Measurements from ENCODE around the gene PTCHD1. TPM values are rescaled to one million over a fixed set of nuclear protein-coding genes. Genes with fewer than 3 reads are reported as not detected.

PTCHD1 gene
- total RNA-seq, 1 donor from 2014 or later = 1.3 TPM

DNA sequence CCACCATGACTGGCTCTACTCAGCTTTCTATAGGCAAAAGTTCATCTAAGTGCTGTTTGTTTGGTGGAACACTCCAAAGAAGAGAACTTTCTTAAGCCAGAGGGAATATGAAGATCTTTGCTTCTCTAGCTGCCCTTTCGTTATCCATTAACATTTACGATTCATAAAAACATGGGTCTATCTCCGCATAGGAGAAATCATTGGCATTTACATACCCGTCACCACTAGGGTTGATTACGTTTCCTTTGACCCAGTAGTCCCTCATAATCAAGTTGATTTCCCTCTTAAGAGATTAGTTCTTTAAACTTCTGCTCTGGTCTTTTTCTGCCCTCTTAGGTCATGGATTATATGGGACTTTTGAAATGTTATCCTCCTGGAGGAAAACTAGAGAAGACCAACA, 57.5 kb downstream of the PTCHD1 start:
- H3K4me1 Mint-ChIP-seq (ENCODE audit: low read depth, unreplicated experiment) = peaks cover 2% of the 10 kb centered on the region
- H3K27ac Mint-ChIP-seq (ENCODE audit: unreplicated experiment) = no peak overlapping the region
- H3K36me3 Mint-ChIP-seq (ENCODE audit: unreplicated experiment) = no peaks in the 10 kb centered on the region
- H3K4me3 Mint-ChIP-seq (ENCODE audit: unreplicated experiment) = no peak overlapping the region
- H3K9me3 Mint-ChIP-seq (ENCODE audit: unreplicated experiment) = peaks cover 2% of the 10 kb centered on the region
- no peak for DNase-seq
- H3K27me3 Mint-ChIP-seq (ENCODE audit: unreplicated experiment) = peaks cover 2% of the 10 kb centered on the region
- TF ChIP-seq, protein P1, sequence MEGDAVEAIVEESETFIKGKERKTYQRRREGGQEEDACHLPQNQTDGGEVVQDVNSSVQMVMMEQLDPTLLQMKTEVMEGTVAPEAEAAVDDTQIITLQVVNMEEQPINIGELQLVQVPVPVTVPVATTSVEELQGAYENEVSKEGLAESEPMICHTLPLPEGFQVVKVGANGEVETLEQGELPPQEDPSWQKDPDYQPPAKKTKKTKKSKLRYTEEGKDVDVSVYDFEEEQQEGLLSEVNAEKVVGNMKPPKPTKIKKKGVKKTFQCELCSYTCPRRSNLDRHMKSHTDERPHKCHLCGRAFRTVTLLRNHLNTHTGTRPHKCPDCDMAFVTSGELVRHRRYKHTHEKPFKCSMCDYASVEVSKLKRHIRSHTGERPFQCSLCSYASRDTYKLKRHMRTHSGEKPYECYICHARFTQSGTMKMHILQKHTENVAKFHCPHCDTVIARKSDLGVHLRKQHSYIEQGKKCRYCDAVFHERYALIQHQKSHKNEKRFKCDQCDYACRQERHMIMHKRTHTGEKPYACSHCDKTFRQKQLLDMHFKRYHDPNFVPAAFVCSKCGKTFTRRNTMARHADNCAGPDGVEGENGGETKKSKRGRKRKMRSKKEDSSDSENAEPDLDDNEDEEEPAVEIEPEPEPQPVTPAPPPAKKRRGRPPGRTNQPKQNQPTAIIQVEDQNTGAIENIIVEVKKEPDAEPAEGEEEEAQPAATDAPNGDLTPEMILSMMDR (IDR thresholded peaks at IDR 0.05; ENCODE audit: partially characterized antibody, unreplicated experiment) = no peak

DNA sequence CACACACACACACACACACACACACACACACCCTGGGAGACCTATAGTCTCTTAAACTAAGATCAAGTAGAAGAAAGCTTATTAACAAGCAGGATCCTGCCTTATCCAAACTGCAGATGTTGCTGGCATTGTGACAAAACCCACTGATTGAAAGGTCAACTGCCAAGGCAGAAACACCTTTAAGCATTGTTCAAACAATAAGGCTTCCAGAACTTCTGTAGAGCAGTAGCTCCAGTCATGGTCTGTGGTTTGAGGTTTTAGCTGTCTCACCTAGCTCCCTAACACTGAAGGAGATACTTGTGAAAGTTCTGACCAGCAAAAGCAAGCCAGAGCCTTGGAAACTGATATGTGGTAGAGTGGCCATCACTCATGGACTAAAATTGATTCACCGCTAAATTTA, 59.8 kb downstream of the PTCHD1 start:
- Mint-ChIP-seq H3K27ac (ENCODE audit: unreplicated experiment) (no peak overlapping the region), H3K4me1 (ENCODE audit: low read depth, unreplicated experiment) (no peaks in the 10 kb centered on the region), H3K27me3 (ENCODE audit: unreplicated experiment) (peaks cover 2% of the 10 kb centered on the region), H3K9me3 (ENCODE audit: unreplicated experiment) (peaks cover 2% of the 10 kb centered on the region), H3K36me3 (ENCODE audit: unreplicated experiment) (no peaks in the 10 kb centered on the region), H3K4me3 (ENCODE audit: unreplicated experiment) (no peak overlapping the region)
- TF ChIP-seq, protein P1 (IDR thresholded peaks at IDR 0.05; ENCODE audit: partially characterized antibody, unreplicated experiment) = no peak
- DNase-seq = no peak

DNA sequence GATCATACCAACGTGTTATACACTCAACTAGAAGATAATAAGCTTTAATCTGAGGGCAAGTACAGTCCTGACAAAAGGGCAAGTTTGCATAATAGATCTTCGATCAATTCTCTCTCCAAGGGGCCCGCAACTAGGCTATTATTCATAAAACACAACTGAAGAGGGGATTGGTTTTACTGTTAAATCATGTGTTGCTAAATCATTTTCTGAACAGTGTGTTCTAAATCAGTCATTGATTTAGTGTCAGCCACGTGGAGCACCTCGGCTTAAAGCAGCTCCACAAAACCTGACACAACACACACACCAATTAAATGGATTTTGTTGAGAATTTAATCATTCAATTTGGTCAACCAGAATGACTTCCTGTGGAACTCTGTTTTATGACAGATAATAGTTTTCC, 61.6 kb downstream of the PTCHD1 start:
- peaks cover 2% of the 10 kb centered on the region for H3K9me3 Mint-ChIP-seq (ENCODE audit: unreplicated experiment)
- no peaks in the 10 kb centered on the region for H3K4me1 Mint-ChIP-seq (ENCODE audit: low read depth, unreplicated experiment)
- H3K27ac Mint-ChIP-seq (ENCODE audit: unreplicated experiment) = no peak overlapping the region
- H3K36me3 Mint-ChIP-seq (ENCODE audit: unreplicated experiment) = no peaks in the 10 kb centered on the region
- no peak overlapping the region for H3K4me3 Mint-ChIP-seq (ENCODE audit: unreplicated experiment)
- H3K27me3 Mint-ChIP-seq (ENCODE audit: unreplicated experiment) = peaks cover 2% of the 10 kb centered on the region
- no peak for DNase-seq
- TF ChIP-seq, protein P1 (IDR thresholded peaks at IDR 0.05; ENCODE audit: partially characterized antibody, unreplicated experiment) = no peak

DNA sequence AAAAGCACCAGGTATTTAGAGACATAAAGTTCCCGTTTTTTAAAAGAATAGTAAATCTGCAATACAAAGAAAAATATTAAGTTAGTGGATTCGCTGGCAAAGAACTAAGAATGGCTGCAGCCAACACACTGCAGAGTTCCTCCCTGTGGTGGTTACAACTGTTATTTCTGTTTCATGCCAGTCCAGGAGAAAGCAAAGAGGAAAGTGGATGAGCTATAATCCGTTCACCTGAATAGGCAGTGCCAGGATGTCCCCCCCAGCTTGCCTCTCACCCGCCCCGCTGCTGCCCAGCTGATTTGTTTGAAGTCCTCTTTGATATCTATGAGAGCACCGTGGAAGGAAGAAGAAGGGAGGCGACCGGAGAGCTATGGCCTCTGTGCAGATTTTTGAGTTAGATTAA, 63.9 kb downstream of the PTCHD1 start:
- Mint-ChIP-seq H3K36me3 (ENCODE audit: unreplicated experiment) (no peaks in the 10 kb centered on the region), H3K9me3 (ENCODE audit: unreplicated experiment) (peaks cover 2% of the 10 kb centered on the region), H3K27ac (ENCODE audit: unreplicated experiment) (no peak overlapping the region), H3K27me3 (ENCODE audit: unreplicated experiment) (peaks cover under 1% of the 10 kb centered on the region), H3K4me3 (ENCODE audit: unreplicated experiment) (no peak overlapping the region), H3K4me1 (ENCODE audit: low read depth, unreplicated experiment) (no peaks in the 10 kb centered on the region)
- DNase-seq = no peak
- TF ChIP-seq, protein P1 (IDR thresholded peaks at IDR 0.05; ENCODE audit: partially characterized antibody, unreplicated experiment) = no peak

DNA sequence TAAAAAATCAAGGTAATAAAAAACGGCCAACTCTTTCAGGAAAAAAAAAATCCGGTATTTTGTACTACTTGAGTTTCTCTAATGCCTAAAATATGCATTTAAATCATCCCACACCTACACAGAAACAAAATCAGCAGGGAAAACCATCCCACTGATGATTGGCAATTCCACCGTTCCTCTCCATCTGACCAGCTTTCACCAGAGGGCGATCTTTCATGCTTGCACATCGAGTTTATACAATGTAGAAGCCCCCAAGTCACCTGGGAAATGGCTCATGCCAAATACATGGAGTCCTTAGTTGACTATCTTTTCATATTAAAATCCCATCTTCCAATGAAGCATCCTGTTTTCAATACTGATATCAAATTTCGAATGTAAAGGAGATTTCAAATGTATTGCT, 69.2 kb downstream of the PTCHD1 start:
- no peaks in the 10 kb centered on the region for H3K9me3 Mint-ChIP-seq (ENCODE audit: unreplicated experiment)
- H3K27ac Mint-ChIP-seq (ENCODE audit: unreplicated experiment) = no peak overlapping the region
- TF ChIP-seq, protein P1 (IDR thresholded peaks at IDR 0.05; ENCODE audit: partially characterized antibody, unreplicated experiment) = no peak
- peaks cover 4% of the 10 kb centered on the region for H3K4me1 Mint-ChIP-seq (ENCODE audit: low read depth, unreplicated experiment)
- DNase-seq = no peak
- no peak overlapping the region for H3K4me3 Mint-ChIP-seq (ENCODE audit: unreplicated experiment)
- no peaks in the 10 kb centered on the region for H3K36me3 Mint-ChIP-seq (ENCODE audit: unreplicated experiment)
- no peaks in the 10 kb centered on the region for H3K27me3 Mint-ChIP-seq (ENCODE audit: unreplicated experiment)
